ENCODE results near the gene TDP1. TPM values are rescaled to one million over a fixed set of nuclear protein-coding genes. Genes with fewer than 3 reads are reported as not detected.

The TDP1 gene
- total and polyA plus RNA-seq, 9 of the 15 experiments (the other 6 are each of a cell fraction or from before 2014, with no cell fraction given): 21.4 to 41.6 (median 32.3) TPM

DNA sequence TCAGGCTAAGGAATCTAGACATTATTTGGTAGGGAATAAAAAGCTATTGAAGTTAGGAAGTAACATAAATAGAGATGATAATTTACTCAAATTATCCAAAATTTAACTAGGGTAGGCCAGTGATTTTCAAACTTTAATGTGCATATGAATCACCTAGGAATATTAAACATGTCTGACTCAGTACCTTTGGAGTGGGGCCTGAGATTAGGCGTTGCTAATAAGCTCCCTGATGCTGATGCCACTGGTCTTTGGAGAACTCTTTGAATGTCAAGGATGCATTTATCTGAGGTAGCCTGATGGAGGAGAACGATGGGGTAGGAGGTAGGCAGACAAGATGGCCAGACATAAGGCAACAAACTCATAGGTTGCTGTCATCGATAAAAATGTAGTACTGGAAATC lies 34.4 kb upstream of the TDP1 start (continued):
- TF ChIP-seq, protein P1, sequence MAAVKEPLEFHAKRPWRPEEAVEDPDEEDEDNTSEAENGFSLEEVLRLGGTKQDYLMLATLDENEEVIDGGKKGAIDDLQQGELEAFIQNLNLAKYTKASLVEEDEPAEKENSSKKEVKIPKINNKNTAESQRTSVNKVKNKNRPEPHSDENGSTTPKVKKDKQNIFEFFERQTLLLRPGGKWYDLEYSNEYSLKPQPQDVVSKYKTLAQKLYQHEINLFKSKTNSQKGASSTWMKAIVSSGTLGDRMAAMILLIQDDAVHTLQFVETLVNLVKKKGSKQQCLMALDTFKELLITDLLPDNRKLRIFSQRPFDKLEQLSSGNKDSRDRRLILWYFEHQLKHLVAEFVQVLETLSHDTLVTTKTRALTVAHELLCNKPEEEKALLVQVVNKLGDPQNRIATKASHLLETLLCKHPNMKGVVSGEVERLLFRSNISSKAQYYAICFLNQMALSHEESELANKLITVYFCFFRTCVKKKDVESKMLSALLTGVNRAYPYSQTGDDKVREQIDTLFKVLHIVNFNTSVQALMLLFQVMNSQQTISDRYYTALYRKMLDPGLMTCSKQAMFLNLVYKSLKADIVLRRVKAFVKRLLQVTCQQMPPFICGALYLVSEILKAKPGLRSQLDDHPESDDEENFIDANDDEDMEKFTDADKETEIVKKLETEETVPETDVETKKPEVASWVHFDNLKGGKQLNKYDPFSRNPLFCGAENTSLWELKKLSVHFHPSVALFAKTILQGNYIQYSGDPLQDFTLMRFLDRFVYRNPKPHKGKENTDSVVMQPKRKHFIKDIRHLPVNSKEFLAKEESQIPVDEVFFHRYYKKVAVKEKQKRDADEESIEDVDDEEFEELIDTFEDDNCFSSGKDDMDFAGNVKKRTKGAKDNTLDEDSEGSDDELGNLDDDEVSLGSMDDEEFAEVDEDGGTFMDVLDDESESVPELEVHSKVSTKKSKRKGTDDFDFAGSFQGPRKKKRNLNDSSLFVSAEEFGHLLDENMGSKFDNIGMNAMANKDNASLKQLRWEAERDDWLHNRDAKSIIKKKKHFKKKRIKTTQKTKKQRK (IDR thresholded peaks at IDR 0.05; ENCODE audit: borderline replicate concordance, low read depth, low read length): no peak
- TF ChIP-seq ZNF589 (CRISPR knock-in tag; IDR thresholded peaks at IDR 0.05; ENCODE audit: low read depth): no peak
- TF ChIP-seq HEY1 (CRISPR knock-in tag; IDR thresholded peaks at IDR 0.05; ENCODE audit: borderline replicate concordance): no peak

DNA sequence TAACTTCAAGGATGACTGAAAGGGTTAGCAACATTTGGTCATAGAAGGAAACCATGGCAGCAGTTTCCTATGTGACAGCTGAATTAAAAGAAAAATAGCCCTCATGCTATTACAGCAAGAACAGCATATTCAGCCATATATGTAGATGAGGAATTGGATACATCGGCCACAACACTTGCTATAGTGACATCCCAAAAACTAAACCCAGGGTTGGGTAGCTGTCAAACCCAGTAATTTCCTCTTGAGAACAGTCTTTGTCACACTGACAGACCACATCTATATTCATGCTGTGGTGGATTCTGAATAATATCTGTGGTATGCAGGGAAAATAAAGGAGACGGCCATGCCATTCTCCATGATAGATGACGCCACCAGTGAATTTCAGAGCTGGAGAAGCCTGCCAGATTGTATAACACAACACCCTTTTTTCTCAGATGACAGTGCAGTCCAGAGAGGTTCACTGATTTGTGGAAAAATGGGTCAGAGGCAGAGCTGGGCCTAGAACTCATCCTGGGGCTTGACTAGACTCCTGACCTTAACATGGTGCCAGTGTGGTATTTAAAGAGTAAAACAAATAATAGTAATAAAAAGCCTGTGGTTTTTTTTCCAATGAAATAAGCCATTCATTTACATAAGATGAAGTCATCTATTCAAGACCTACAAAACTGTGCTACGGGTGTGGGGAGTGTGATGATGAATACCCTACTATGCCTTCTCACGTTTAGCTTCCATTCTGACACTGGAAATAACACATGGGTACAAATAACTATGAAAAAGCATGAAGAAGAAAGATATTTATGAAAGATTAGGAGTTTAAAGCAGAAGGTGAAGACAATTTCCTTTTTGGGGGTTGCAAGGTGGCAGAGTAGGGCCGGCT lies 33.5 kb upstream of the TDP1 start:
- BruUV-seq (replicated peaks): no TSS peak
- Histone ChIP-seq H3K9me1 (ENCODE audit: control insufficient read depth, insufficient read depth, low read length) (no peaks in the 10 kb centered on the region), H3K4me1 (replicated peaks in 1 of 2; ENCODE audit: control insufficient read depth in 2 of 2, insufficient read depth in 2 of 2, low read length in 2 of 2) (no peaks in the 10 kb centered on the region), H3K79me2 (ENCODE audit: control insufficient read depth, insufficient read depth, low read length) (no peaks in the 10 kb centered on the region), H3K4me2 (ENCODE audit: insufficient read depth, low read length) (no peak overlapping the region), H3K9ac (ENCODE audit: insufficient read depth in 1 of 2, low read depth in 2 of 2, low read length in 2 of 2) (no peak overlapping the region), H4K20me1 (replicated peaks; ENCODE audit: control insufficient read depth, insufficient read depth, low read length) (no peaks in the 10 kb centered on the region), H3K27ac (ENCODE audit: extremely low read depth, low read depth, low read length) (no peak overlapping the region), H2AFZ (ENCODE audit: low read depth, low read length) (no peak overlapping the region), H3K4me3 (no peak overlapping the region), H3K36me3 (ENCODE audit: control insufficient read depth, insufficient read depth, low read length) (no peaks in the 10 kb centered on the region), H3K27me3 (ENCODE audit: control insufficient read depth in 2 of 2, insufficient read depth in 2 of 2, low read length in 2 of 2) (no peaks in the 10 kb centered on the region), H3K9me3 (replicated peaks; ENCODE audit: control insufficient read depth, insufficient read depth, low read depth, low read length) (no peaks in the 10 kb centered on the region)
- CTCF ChIA-PET (ENCODE audit: low intra/inter-chr PET ratio): no interaction called here
- no peak for ATAC-seq
- in situ Hi-C loops (cut with MboI) (no loop called here), intact Hi-C loops (cut with micrococcal nuclease) (no loop called here)
- DNase-seq (ENCODE audit: extremely low read depth in 1 of 4, low spot score in 3 of 4): no peak
- FAIRE-seq: no peak
- POLR2A ChIA-PET: no interaction called here
- WGBS (ENCODE audit: insufficient coverage, low coverage, missing lambda C conversion rate): 79% methylated on average over 6 of the region's 6 CpGs
- no peak for TF ChIP-seq CBX1 (IDR thresholded peaks at IDR 0.05; ENCODE audit: low read depth)
- no peak for TF ChIP-seq ZNF79 (CRISPR knock-in tag; IDR thresholded peaks at IDR 0.05; ENCODE audit: low read depth)
- no peak for TF ChIP-seq TCF7 (IDR thresholded peaks at IDR 0.05; ENCODE audit: borderline replicate concordance)
- no peak for TF ChIP-seq ZNF217 (CRISPR knock-in tag; IDR thresholded peaks at IDR 0.05)
- TF ChIP-seq, protein P2, sequence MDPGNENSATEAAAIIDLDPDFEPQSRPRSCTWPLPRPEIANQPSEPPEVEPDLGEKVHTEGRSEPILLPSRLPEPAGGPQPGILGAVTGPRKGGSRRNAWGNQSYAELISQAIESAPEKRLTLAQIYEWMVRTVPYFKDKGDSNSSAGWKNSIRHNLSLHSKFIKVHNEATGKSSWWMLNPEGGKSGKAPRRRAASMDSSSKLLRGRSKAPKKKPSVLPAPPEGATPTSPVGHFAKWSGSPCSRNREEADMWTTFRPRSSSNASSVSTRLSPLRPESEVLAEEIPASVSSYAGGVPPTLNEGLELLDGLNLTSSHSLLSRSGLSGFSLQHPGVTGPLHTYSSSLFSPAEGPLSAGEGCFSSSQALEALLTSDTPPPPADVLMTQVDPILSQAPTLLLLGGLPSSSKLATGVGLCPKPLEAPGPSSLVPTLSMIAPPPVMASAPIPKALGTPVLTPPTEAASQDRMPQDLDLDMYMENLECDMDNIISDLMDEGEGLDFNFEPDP (CRISPR knock-in tag; IDR thresholded peaks at IDR 0.05): no peak
